C4-2B (cell line): ENCODE measurements around the gene OSBPL6.

Experiments used
- H3K27ac ChIP-seq: fragments of 450-650 bp; 2 replicates; pipeline ENCODE4 v1.5.1; 2017
- CTCF ChIP-seq: fragments of 450-650 bp; conservative IDR thresholded peaks from 2 replicates; pipeline ENCODE4 v1.5.1; 2017; ENCODE audit warnings: mild to moderate bottlenecking
- ZFX ChIP-seq: fragments of 450-650 bp; IDR thresholded peaks from 2 replicates; pipeline ENCODE4 v1.6.1; 2017

The OSBPL6 gene

GRCh38 chr2:178225006-178225805 lies 30.9 kb downstream of the OSBPL6 start:
- no peak for TF ChIP-seq ZFX
- no peak for TF ChIP-seq CTCF
- no peak overlapping the region for H3K27ac ChIP-seq

DNA sequence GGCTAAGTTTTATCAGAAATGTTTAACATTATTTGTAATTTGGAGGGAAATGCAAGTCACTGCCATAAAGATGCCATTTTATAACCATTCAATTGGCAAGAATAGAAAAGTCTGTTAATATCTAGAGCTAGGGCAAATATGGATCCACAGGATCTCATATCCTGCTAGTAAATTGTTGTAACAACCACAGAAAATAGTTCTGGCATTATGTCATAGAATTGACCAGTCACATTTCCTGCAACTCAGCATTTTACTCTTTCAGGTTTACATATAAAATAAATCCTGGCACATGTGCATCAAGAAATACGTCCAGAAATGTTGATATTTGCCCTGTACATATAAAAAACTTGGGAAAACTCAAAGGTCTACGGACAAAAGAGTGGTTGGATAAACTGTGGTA lies 32.9 kb downstream of the OSBPL6 start:
- TF ChIP-seq ZFX (no peak), CTCF (no peak)
- no peak overlapping the region for H3K27ac ChIP-seq

DNA sequence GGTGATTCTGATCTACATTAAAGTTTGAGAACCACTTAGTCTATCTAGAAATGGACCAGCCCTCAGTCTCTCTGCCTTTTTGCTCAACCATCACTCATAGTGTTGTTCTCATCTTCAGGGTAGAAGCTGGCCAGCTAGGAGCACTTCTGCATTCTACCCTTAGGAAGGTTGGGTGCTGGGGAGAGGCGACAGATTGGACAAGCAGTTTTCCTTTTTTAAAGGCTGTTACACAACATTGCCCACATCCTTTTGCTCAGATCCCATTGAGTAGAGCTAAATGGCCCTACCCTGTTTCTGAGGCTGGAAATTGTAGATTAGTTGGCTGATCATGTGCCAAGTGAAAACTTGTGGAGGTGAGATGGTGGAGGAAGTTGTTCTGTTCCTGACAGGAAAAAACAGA lies 35.6 kb downstream of the OSBPL6 start:
- H3K27ac ChIP-seq: no peak overlapping the region
- no peak for TF ChIP-seq ZFX
- TF ChIP-seq CTCF: no peak

DNA sequence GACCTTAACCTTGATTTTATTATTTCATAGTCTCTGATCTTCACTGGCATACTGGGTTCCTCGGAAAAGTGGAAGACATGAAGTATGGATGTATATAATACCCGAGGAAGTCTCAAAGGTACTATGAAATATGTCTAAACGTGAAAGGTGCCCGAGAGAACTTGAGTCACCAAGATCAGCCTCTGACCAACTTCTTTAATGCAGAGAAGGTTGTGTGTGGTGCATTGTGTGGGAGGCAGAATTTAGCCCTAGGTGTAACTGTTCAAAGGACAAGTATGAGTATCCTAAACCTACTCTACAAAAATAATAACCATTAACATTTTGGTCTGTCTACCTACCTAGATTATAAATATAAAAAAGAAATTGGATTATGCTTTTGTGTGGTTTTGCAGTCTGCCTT lies 36.1 kb downstream of the OSBPL6 start:
- H3K27ac ChIP-seq: no peak overlapping the region
- TF ChIP-seq CTCF (no peak), ZFX (no peak)

DNA sequence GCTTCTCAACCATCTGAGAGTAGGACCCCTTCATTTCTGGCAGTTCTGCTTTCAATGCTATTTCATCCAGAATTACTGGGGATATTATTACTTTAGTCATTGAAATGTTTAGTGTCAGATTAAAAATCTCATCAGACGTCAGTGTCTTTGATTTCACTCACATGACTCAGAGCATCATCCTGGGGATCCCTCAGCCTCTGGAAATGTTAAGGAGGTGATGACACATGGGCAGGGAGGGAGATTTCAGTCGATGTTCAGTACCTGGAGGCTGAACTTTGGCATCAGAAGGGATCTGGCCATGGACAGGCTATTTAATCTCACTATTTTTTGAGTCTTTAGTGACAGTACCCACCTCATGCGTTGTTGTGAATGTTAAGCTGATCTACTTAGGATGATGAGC lies 39.1 kb downstream of the OSBPL6 start:
- H3K27ac ChIP-seq: no peak overlapping the region
- TF ChIP-seq ZFX: no peak
- no peak for TF ChIP-seq CTCF

DNA sequence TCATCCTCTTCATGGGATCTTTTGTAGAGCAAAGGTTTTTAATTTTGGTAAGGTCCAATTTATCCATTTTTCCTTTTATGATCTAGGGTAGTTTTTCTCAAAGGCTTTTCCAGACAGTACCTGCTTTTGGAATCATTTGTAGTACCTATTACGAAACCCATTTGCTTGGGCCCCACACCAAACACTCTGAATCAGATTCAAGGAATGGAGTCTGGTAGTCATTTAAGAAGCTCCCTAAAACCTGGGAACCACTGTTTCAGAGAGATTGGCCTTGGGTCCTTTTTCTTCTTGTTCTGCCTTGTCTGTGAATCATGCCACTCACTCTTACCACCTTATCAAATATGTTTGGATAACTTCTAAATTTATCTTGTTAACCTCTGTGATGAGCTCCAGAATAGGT lies 40.3 kb downstream of the OSBPL6 start:
- TF ChIP-seq CTCF (no peak), ZFX (no peak)
- H3K27ac ChIP-seq: no peak overlapping the region

DNA sequence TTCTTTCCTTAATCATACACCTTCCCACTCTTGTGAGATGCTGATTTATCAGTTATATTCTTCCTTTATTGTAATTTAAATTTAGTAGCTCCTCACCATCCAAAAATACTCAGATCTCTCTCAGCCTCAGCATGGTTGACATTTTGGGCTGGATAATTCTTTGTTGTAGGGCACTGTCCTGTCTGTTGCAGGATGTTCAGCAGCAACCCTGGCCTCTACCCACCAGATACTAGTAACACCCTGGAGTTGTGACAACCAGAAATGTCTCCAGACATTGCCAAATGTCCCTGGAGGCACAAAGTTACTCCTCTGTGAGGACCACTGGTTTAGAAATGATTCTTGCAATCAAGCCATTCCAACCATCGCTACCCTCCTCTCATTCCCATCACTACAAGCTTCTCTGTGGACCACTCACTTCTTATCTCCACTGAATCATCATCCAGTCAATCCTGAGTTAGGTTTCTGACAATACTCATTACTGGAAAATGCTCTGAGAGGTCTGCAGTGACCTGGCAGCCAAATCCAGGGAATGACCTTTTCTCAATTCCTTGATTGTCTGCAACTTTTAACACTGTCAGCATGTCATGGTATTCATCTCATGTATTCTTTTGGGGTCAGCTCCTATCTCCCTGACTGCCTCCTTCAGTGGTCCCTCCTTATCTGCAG lies 43.3 kb downstream of the OSBPL6 start:
- H3K27ac ChIP-seq: no peak overlapping the region
- TF ChIP-seq ZFX: no peak
- TF ChIP-seq CTCF: no peak
